Brain microvascular endothelial cell (primary cell): ENCODE data around the gene PSMB7.
A peak's percentile ranks its signal among the peaks of the same experiment; 100 is the strongest.

Source experiments
- DNase-seq: peaks from one replicate; pipeline ENCODE4 v3.0.0-alpha.2; 2020
- H3K27ac ChIP-seq: fragments of 250-450 bp; sonication (Bioruptor Pico); 2 replicates; pipeline ENCODE4 v1.5.1; 2020; ENCODE audit warnings: mild to moderate bottlenecking, moderate library complexity
- H3K27me3 ChIP-seq: fragments of 250-450 bp; sonication (Bioruptor Pico); replicated peaks from 2 replicates; pipeline ENCODE4 v1.5.1; 2020; ENCODE audit warnings: mild to moderate bottlenecking
- H3K36me3 ChIP-seq: fragments of 250-450 bp; sonication (Bioruptor Pico); replicated peaks from 2 replicates; pipeline ENCODE4 v1.5.1; 2020; ENCODE audit warnings: mild to moderate bottlenecking
- H3K4me3 ChIP-seq: 2 replicates; pipeline ENCODE4 v1.5.1; 2011; ENCODE audit warnings: low read depth, mild to moderate bottlenecking, control low read depth, low read length, moderate library complexity
- in situ Hi-C: cut with HindIII; loops from 2 replicates; pipeline ENCODE4 v1.10.0; 2017; ENCODE audit warnings: low sequenced_read_pairs, low pct_ligation_motif_present
- TF ChIP-seq, protein P1 (sequence below): IDR thresholded peaks from 2 replicates; pipeline ENCODE4 v1.5.1; 2011; ENCODE audit warnings: low read depth, mild to moderate bottlenecking, moderate library complexity, low read length, control low read depth, inconsistent platforms; ENCODE audit errors: missing control alignments

PSMB7 gene

DNA sequence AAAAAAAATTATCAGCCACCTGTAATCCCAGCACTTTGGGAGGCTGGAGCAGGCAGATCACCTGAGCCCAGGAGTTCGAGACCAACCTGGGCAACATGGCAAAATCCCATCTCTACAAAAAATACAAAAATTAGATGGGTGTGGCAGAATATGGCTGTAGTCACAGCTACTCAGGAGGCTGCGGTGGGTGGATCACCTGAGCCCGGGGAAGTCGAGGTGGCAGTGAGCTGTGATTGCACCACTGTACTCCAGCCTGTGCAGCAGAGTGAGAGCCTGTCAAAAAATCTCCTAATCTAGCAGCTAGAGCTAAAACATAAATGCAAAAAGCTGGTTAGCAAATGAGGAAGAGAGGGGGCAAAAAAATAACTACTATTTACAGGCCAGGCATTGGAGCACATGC is 12.0 kb downstream of the PSMB7 start:
- in situ Hi-C loops = no loop called here
- TF ChIP-seq, protein P1, sequence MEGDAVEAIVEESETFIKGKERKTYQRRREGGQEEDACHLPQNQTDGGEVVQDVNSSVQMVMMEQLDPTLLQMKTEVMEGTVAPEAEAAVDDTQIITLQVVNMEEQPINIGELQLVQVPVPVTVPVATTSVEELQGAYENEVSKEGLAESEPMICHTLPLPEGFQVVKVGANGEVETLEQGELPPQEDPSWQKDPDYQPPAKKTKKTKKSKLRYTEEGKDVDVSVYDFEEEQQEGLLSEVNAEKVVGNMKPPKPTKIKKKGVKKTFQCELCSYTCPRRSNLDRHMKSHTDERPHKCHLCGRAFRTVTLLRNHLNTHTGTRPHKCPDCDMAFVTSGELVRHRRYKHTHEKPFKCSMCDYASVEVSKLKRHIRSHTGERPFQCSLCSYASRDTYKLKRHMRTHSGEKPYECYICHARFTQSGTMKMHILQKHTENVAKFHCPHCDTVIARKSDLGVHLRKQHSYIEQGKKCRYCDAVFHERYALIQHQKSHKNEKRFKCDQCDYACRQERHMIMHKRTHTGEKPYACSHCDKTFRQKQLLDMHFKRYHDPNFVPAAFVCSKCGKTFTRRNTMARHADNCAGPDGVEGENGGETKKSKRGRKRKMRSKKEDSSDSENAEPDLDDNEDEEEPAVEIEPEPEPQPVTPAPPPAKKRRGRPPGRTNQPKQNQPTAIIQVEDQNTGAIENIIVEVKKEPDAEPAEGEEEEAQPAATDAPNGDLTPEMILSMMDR = no peak
- no peak overlapping the region for H3K27ac ChIP-seq
- no peaks in the 10 kb centered on the region for H3K27me3 ChIP-seq
- no peak for DNase-seq
- H3K4me3 ChIP-seq = no peak overlapping the region
- H3K36me3 ChIP-seq = peaks cover 53% of the 10 kb centered on the region

DNA sequence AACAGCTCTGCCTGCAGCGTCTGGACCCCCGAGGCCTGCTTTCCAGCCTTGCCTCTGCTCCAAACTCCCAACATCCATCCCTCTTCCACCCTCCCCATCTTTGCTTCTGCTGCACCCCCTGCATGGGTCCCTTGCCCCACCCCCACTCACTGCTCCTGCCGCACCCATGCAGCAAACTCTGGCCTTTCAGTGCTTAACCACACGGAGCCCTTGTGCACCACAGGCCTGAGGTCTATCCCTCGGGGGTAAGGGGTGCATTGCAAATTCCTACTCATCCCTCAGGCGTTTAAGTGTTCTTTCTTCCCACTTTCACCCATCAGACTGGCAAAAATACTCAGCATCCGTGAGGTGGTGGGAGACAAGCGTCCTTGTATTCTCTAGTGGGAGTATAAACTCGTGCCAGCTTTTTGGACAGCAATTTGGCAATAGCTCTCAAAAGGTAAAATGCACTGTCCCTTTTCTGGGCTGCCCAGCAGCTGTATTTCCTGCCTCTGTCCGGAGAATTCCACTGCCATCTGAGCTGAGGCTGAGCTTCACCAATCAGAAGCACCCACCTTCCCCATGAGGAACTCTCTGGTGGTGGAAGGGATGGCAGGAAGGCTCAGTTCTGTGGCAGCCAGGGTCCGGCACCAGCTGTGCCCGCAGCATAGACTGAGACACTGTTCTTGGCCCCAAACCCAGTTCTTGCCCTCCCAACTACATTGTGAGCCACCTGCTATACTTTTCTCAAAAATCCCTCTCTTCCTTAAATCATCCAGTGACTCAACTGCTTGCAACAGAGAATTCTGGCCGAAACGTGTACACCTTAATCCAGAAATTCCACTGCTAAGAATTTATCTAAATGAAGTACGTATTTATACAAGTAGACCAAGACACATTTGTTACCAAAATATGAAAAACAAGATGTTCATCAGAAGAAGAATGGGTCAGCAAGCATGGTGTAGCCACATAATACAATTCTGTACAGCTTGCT is 15.0 kb downstream of the PSMB7 start:
- in situ Hi-C loops = no loop called here
- DNase-seq = no peak
- H3K36me3 ChIP-seq = peaks cover 39% of the 10 kb centered on the region
- H3K27ac ChIP-seq = no peak overlapping the region
- TF ChIP-seq, protein P1 = no peak
- no peak overlapping the region for H3K4me3 ChIP-seq
- H3K27me3 ChIP-seq = no peaks in the 10 kb centered on the region

DNA sequence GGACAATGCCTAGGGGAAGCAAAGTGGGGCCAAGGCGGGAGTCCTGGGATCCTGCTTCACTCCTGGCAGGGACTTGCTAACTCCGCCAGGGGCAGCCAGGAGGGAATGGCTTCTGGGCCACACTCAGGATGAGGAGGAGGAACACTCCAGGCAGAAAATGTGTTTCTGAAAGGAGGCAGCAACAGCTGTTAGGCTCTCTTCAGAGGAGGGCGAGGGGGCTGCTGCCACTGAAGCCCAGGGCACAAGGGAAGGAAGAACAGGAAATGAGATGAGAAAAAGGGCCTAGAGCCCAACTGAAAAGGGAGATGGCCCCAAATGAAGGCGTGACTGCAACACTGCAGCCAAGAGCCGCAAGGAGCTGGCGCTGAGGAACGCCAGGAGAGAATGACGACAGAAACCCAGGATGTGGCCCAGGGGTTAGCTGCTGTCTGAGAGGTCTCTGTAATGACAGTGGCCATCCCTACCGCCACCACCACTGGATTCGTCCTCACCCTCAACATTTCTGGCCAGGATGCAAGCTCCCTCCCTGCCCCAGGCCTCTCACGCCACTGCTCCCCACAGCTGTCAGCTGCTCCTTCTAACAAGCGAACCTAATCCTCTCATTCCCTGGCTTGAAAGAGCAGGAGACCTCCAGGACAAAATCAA is 15.8 kb downstream of the PSMB7 start:
- in situ Hi-C loops = no loop called here
- Histone ChIP-seq H3K27me3 (no peaks in the 10 kb centered on the region), H3K36me3 (peaks cover 33% of the 10 kb centered on the region), H3K27ac (no peak overlapping the region), H3K4me3 (no peak overlapping the region)
- DNase-seq = peak; percentile 18
- TF ChIP-seq, protein P1 = peak; percentile 25

DNA sequence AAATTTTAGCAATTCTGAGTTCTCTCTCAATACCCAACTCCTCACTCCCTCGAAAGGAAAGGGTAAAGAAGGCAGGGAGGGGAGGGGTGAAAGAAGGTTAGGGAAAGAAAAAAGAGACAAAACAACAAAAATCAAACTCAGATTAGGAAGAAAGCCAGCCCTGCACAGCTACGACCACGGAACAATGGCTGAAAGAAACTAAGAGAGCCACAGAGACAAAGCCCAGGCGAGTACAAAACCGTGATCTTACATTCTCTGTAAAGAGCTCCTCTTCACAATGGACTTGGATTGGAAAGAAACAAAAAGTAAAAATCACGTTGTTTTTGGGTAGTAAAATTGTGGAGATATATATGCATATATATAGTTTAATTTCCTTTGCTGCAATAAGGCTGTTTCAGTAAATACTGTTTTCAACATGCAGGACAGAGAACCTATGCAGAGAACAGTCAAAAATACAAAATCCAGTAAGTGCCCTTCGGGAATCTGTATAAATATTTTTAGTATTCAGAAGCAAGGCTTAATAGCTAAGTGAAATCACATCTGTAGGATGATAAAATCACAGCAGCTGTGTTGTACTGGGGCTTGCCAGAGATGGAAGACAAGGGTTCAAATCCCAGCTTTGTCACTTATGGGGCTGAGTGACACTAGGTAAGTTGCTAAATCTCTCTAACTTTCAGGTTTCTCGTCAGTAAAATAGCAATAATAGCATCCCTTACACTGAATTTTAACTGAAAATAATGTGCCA is 16.9 kb downstream of the PSMB7 start:
- TF ChIP-seq, protein P1 = no peak
- in situ Hi-C loops = no loop called here
- no peak for DNase-seq
- Histone ChIP-seq H3K4me3 (no peak overlapping the region), H3K27me3 (no peaks in the 10 kb centered on the region), H3K36me3 (peaks cover 26% of the 10 kb centered on the region), H3K27ac (no peak overlapping the region)

DNA sequence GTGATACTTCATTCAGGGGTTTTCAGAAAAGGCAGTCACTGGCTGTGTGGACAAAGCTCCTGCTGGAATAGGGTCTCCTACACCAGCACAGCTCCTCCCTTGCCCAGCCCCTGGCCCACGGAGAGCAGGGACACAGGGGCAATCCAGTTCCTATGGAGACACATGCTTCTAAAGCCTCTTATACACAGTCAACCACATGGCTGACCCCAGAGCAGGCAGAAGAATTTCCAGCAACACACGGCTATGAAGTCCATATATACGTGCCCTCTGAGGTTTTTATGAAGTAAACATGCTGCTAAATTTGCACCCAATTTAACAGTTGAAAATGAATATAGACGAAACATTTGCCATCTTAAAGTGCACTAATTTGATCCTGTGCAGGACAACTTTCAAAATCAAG is 19.4 kb downstream of the PSMB7 start:
- H3K36me3 ChIP-seq = peaks cover 13% of the 10 kb centered on the region
- H3K27ac ChIP-seq = no peak overlapping the region
- H3K27me3 ChIP-seq = no peaks in the 10 kb centered on the region
- H3K4me3 ChIP-seq = no peak overlapping the region
- TF ChIP-seq, protein P1 = no peak
- in situ Hi-C loops = no loop called here
- no peak for DNase-seq
